ENCODE measurements around the gene TMEM182.

The TMEM182 gene

DNA sequence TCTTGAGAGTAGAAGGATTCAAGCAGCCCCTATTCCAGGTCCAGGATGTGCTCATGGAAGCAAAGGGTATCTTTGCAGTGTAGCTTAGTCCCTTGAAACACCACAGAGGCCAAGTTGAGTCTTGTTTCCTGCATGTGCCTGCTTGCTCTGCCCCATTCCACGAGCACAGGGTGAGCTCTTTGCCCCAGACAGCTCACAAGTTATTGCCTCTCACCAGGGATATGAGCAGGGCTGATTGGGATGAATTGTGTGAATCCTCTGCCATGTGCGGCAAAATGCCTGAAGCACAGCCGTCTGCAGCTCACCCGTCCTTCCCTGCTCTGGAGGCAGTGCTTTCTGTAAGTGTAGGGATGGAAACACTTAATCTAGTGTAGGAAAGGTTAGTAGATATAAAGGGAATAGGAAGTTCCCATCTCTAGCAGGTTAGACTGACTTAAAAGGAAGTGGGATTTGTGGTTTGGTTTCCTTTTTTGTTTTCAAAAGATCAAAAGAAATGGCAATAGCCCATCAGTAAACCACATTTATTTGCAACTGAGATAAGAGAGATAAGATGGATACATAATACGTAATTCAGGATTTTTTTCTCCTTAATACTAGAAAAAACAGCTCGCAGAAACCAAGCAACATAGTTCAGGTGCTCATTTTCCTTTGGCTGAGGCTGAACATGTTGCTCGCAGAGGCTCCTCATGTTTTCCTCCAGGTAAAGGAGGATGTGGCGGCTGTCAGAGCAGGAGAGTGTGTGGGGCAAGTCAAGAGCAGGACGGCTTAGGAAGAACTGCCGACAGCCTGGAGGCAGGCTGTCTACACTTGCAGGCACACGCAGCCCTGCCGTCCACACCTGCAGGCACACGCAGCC lies 41.4 kb downstream of the TMEM182 start:
- DNase-seq = peak; percentile 60

DNA sequence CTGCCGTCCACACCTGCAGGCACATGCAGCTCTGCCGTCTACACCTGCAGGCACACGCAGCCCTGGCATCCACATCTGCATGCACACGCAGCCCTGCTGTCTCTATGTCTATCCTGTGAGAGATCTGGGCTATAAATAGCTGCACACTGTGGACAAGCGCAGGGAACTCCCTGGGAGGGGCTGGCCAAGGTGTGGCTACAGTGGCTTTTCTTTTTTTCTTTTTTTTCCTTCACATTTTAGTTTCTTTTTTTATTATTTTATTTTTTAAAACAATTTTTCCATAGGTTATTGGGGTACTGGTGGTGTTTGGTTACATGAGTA lies 42.0 kb downstream of the TMEM182 start:
- DNase-seq = no peak

GRCh38 chr2:102806250-102806837 lies 44.5 kb downstream of the TMEM182 start:
- DNase-seq = peak; percentile 72

GRCh38 chr2:102809291-102810189 lies 47.7 kb downstream of the TMEM182 start:
- no peak for DNase-seq

DNA sequence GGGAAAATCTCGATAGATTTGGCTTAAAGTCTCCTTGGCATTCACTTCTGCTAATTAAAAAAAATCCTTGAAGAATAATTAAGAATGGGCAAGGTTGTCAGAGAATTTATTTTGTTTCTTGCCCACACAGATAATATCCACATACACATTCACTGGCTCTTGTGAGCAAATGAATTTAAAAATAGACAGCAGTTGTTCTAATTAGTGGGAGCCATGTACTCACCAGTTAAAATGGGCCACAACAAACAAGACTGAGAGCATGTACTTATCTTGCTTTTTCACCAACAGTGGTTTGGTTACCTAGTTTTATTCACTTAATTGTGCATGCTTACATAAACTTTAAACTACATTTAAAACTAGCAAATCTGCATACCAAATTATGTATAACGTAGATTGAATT lies 53.5 kb downstream of the TMEM182 start:
- no peak for DNase-seq

DNA sequence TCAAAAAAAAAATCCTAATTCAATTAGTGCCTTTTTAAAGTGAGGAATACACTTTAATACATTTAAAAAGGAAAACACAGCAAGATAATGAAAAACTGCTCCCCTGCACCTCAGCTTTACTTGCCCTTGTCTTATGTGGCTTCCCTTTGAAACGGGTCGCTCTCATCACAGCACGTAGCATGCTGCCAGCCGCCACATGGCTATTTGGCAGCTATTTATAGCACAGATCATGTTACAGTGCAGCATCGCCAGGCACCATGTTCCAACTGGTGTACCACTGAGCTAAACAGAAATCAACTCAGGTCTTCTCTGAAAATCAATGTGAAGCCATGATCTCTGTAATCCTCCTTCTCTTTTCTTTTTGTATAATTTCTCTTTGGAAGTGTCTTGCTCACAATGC lies 65.1 kb downstream of the TMEM182 start:
- DNase-seq = no peak

DNA sequence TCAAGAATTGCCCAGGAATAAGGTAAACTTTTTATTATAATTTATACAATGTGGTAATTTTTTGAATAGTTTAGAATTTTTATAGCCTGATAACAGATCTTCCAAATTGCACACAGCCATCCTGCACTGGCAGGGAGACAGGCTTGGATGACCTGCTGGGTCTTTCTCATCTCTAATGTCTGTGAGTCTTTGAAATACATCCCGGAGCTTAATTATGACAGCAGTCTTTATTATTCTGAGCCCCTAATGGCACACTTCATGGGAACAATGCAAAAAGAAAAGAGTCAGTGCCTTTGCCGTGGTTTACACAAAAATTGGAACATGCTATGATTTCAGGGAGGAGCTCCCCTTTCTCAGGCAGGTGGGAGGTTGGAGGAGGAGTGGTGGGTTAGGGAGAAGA lies 71.0 kb downstream of the TMEM182 start:
- no peak for DNase-seq

DNA sequence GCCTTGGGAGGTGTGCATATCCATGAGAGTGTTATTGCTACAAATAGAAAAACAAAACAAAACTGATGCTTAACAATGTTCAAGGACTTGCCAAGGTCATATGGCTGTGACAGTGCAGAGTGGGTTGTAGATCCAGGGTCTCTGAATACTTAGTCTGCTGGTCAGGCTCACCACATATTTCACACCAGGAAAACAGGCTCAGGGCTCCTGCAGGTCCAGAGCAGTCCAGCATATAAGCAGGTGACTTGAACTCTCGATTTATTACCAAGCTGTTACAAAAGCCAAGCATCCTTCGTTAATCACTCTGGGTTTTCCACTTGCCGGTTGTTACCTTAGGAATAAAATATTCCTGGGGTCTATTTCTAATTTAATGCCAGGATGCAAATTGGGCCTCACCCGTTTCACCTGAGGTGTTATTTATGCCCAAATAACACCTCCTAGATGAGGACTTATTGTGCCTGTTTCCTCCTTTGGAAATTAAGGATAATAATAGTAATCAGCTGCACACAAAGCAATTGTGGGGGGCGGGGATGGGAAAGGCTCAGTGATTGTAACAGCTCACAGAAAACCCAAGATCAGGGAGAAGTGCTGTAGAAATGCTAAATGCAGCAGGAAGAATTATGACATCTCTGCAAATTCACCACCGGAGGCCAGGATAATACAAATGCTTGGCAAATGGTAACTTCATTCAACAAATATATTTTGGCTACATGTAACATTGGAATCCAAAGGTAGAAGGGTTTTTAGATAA lies 72.9 kb downstream of the TMEM182 start:
- no peak for DNase-seq

DNA sequence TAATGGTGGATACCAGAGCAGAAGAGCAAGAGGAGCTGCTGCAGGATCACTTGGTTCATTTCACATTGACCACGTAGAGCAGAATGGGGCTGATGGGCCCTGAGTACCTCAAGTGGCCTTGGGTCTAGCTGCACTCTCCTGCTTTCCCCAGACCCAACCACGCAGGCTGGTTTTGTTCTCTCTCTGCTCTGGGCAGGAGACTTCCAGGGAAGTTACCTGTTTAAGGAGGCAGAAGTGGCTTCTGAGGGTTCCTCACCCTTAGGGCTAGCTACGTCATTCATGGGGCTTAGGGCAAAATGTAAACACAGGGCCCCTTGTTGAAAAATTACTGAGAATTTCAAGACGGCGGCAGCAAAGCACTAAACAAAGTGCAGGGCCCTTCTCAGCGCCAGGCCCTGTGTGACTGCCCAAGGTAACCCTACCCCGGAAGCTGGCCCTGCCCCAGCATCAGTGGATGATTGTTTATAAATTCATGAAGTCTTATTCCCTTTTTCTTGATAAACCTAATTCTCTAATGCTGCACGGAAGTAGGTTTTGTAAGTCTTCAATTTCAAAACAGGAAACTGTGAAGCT lies 75.9 kb downstream of the TMEM182 start:
- no peak for DNase-seq

DNA sequence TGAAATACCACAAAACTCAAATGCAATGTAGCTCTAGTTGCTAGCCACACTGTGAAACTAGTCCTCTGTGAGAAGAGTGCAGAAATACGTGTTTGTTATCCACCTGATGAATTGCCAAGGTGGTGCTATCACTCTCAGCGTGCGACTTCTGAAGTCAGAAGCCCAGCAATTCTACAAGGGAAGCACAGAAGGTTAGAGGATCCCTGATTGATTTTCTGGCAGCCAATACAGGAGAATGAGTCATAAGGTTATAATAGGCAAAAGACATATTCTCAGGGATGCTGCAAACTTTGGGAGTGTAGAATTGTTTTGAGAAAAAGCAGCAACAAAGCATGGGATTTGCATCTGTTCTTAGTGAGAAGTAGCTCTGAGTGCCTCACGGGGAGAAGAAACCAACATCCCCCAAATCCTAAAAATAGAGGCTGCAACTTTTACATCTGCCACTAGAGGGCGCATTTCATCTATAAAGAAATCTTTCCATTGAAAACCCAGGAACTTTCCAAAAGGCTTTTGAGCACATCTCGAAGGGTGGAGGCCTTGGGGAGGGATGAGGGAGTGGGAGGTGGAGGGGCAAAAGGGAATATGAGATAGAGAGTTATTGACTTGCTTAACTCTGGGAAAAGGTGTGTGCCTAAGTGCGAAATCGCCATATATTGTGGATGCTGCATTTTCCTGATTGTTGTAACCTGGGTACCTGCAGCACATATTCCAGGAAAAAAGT lies 78.0 kb downstream of the TMEM182 start:
- peak; percentile 65 for DNase-seq

GRCh38 chr2:102841107-102841840 lies 79.4 kb downstream of the TMEM182 start:
- peak; percentile 84 for DNase-seq

DNA sequence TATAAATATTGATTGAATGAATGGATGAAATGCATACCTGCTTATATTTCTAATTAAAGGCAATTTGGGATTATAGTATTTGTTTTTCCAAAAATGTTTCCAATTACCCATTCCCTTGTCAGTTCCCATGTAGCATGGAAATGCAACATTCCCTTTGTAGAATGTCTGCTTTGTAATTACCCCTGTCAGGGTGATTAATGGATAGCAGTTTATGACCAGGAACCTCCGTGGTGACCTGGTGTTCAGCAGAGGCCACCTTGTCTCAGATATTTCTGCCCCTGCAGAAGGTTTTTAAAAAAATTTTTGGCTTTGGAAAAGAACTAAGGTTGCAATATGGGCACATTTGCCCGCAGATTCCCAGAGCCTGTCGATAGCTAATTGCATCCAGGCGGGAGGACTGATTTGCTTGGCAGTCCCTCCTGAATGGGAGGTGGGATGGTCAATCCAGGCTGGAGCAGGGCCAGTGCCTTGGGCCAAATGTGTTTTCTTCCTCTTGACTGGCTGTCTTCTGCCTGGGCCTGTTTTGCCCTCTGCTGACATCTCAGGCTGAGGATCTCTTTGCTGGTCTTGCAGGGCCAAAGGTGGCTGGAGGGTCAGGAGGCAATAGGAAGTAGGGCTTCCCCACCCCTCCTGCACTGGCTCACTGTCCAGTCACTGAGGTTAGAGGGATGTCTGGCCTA lies 82.1 kb downstream of the TMEM182 start:
- no peak for DNase-seq

DNA sequence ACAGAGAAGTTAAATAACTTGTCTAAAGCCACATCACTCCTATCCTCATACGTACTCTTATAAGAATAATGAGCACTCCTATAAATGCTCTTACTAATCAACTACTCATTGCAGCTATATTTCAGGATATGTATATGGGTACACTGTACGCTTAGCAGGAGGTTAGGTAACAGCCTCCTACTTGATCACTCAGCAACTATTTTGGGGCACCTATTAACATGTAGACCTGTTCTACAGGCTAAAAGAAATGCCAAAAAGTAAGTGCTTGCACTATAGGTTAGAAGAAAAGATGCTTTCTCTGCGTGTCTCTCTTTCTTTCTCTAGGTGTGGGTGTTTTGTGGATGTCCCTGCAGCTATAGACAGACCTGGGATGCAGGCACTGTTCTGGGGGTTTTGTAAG lies 83.1 kb downstream of the TMEM182 start:
- no peak for DNase-seq

DNA sequence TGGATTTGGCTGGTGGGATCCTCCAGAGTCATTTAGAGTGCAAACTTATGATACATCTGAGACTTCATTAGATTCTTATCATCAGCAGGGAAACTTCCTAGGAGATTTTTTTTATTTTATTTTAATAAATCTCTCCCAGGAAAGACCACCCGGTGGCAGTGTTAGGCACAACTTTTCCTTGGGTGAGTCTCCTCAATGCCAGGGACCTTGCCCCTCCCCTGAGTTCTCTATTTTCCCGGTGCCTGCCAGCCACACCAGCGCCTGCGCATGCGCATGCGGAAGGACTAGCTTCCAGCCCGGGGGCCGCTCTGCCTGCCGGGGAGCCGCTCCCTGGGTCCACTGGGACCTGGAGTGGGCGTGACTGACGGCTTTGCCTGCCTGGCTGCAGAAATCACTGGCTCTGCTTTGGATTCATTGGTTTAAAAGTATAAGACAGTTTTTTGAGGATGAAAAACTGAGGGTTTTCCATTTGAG lies 86.6 kb downstream of the TMEM182 start:
- DNase-seq = peak; percentile 84

DNA sequence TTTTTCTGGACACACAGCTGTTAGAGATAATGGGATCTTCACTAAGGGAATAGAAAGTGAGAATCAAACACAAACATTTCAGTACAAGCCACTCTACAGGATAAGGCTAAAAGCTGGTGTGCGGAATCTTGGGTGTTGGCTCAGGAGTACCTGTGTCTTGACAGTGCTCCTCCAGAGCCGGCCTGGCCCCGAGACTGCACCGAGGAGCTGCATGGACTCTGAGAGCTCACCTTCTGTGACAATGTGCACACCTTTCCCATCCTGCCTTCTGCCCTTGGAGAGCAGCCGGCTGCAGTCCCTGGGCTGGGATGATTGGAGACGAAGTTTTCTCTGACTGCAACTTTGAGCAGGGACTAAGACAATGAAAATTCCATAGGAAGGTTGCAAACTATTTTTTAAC lies 89.1 kb downstream of the TMEM182 start:
- no peak for DNase-seq

- no peak for DNase-seq
Measured at GRCh38 chr2:102852867-102853266, 91.0 kb downstream of the TMEM182 start.

Measured in hematopoietic multipotent progenitor cell treated with erythropoietin and hydrocortisone succinate and interleukin-3 and kit ligand, for 4 days (in vitro differentiated cells).